Endothelial cell of umbilical vein (primary cell): ENCODE data around the gene UBASH3A. TPM values are rescaled to one million over a fixed set of nuclear protein-coding genes. Genes with fewer than 3 reads are reported as not detected.
A peak's percentile ranks its signal among the peaks of the same experiment; 100 is the strongest.

Experiments used
- BruUV-seq: library from RNA; stranded (reverse); fragments of 400-500 nt; replicated peaks from 2 replicates; lab custom pipeline; 2021; lab: Mats Ljungman, UMichigan
- CTCF ChIA-PET: fragments of 300-600, 350-600 bp; sonication (Branson Sonifier 250); formaldehyde crosslinking; loops from one replicate; lab custom pipeline; 2021; ENCODE audit warnings: antibody characterized with exemption, inconsistent platforms; lab: Charles Lee
- POLR2A ChIA-PET: fragments of 300-600, 350-600 bp; sonication (Branson Sonifier 250); formaldehyde crosslinking; loops from one replicate; lab custom pipeline; 2021; ENCODE audit warnings: antibody characterized with exemption, inconsistent platforms; lab: Charles Lee
- DNase-seq: peaks from one replicate; pipeline ENCODE4 v3.0.0-alpha.2; 2011; ENCODE audit warnings: low read depth, low spot score
- FAIRE-seq: peaks from 2 replicates; lab custom pipeline; 2011; peaks lifted over from hg19 to GRCh38; lab: Jason Lieb, UNC
- H2AFZ ChIP-seq: 2 replicates; pipeline ENCODE4 v1.6.0; 2012; ENCODE audit warnings: low read depth, low read length, control low read depth, inconsistent platforms
- H3K27ac ChIP-seq: 2 replicates; pipeline ENCODE4 v1.5.1; 2011; ENCODE audit warnings: low read depth, mild to moderate bottlenecking, control low read depth, low read length, moderate library complexity; ENCODE audit not compliant: insufficient read depth
- H3K27me3 ChIP-seq, 2 experiments: 2 replicates each; pipeline versions ENCODE4 v1.6.0 to v1.6.1; 2011; ENCODE audit warnings: low read length in 2 of 2, mixed read lengths in 1 of 2; ENCODE audit not compliant: control insufficient read depth in 2 of 2, insufficient read depth in 2 of 2
- H3K36me3 ChIP-seq, 2 experiments: 2 replicates in 1 of 2; 3 replicates in 1 of 2; pipeline ENCODE4 v1.5.1; 2011; ENCODE audit warnings: low read length in 2 of 2, mild to moderate bottlenecking in 1 of 2, moderate library complexity in 1 of 2; ENCODE audit not compliant: control insufficient read depth in 2 of 2, insufficient read depth in 2 of 2; ENCODE audit errors: extremely low read depth in 1 of 2
- H3K4me1 ChIP-seq: 3 replicates; pipeline ENCODE4 v1.5.1; 2011; ENCODE audit warnings: mild to moderate bottlenecking, low read length; ENCODE audit not compliant: control insufficient read depth, insufficient read depth; ENCODE audit errors: extremely low read depth
- H3K4me2 ChIP-seq: 2 replicates; pipeline ENCODE4 v1.6.1; 2011; ENCODE audit warnings: low read length, control low read depth, mixed read lengths; ENCODE audit not compliant: insufficient read depth
- H3K4me3 ChIP-seq, 3 experiments: fragments of 200-600 bp in 1 of 3; sonication (generic), shearing (Covaris generic) in 1 of 3; replicated peaks in 1 of 3; 2 replicates each; pipeline ENCODE4 v1.5.1; 2011 to 2016; ENCODE audit warnings: control low read depth in 3 of 3, low read length in 3 of 3, mild to moderate bottlenecking in 2 of 3, inconsistent platforms in 1 of 3, low read depth in 1 of 3, moderate library complexity in 1 of 3; ENCODE audit not compliant: insufficient read depth in 1 of 3
- H3K79me2 ChIP-seq: 2 replicates; pipeline ENCODE4 v1.6.0; 2012; ENCODE audit warnings: low read length, inconsistent platforms; ENCODE audit not compliant: control insufficient read depth, insufficient read depth
- H3K9ac ChIP-seq: replicated peaks from 2 replicates; pipeline ENCODE3; 2011; ENCODE audit warnings: low read length, control low read depth; ENCODE audit not compliant: insufficient read depth; ENCODE audit errors: extremely low read depth
- H3K9me1 ChIP-seq: replicated peaks from 3 replicates; pipeline ENCODE4 v1.6.0; 2011; ENCODE audit warnings: mild to moderate bottlenecking, low read length; ENCODE audit not compliant: control insufficient read depth, insufficient read depth; ENCODE audit errors: extremely low read depth
- H3K9me3 ChIP-seq: replicated peaks from 2 replicates; pipeline ENCODE4 v1.5.1; 2012; ENCODE audit warnings: low read length, inconsistent platforms; ENCODE audit not compliant: control insufficient read depth, insufficient read depth
- H4K20me1 ChIP-seq: replicated peaks from 2 replicates; pipeline ENCODE3; 2011; ENCODE audit warnings: mild to moderate bottlenecking, low read length; ENCODE audit not compliant: control insufficient read depth, insufficient read depth; ENCODE audit errors: extremely low read depth
- CTCF ChIP-seq, 2 donors: IDR thresholded peaks; 1 replicate in 1 of 2; 2 replicates in 1 of 2; pipeline ENCODE4 v1.5.1; 2011; ENCODE audit warnings: low read length in 2 of 2, mild to moderate bottlenecking in 2 of 2, moderate library complexity in 2 of 2, control low read depth in 1 of 2, inconsistent platforms in 1 of 2, low read depth in 1 of 2; ENCODE audit not compliant: insufficient read depth in 1 of 2; ENCODE audit errors: extremely low read depth in 1 of 2
- EZH2 ChIP-seq: IDR thresholded peaks from 2 replicates; pipeline ENCODE4 v1.6.1; 2012; ENCODE audit warnings: borderline replicate concordance, low read depth, mild to moderate bottlenecking, moderate library complexity, low read length, inconsistent platforms; ENCODE audit not compliant: severe bottlenecking
- FOS ChIP-seq: IDR thresholded peaks from 2 replicates; pipeline ENCODE4 v1.6.1; 2011; ENCODE audit warnings: mild to moderate bottlenecking, low read length, moderate library complexity, borderline replicate concordance; ENCODE audit not compliant: insufficient read depth
- GATA2 ChIP-seq: IDR thresholded peaks from 2 replicates; pipeline ENCODE4 v1.7.0; 2011; ENCODE audit warnings: low read depth, mild to moderate bottlenecking, moderate library complexity, mixed read lengths, low read length; ENCODE audit not compliant: insufficient read length, insufficient read depth
- JUN ChIP-seq: IDR thresholded peaks from 2 replicates; pipeline ENCODE4 v1.6.1; 2011; ENCODE audit warnings: borderline replicate concordance, low read depth; ENCODE audit not compliant: insufficient read length, insufficient read depth
- MAX ChIP-seq: IDR thresholded peaks from 2 replicates; pipeline ENCODE4 v1.6.1; 2011; ENCODE audit not compliant: insufficient read depth, insufficient read length
- MYC ChIP-seq: IDR thresholded peaks from one replicate; pipeline ENCODE4 v1.6.1; 2011; ENCODE audit warnings: mild to moderate bottlenecking, low read depth, low read length
- POLR2A ChIP-seq: IDR thresholded peaks from 2 replicates; pipeline ENCODE4 v1.6.1; 2012; ENCODE audit warnings: low read depth, mild to moderate bottlenecking, control low read depth, low read length
- POLR2AphosphoS5 ChIP-seq: IDR thresholded peaks from 2 replicates; pipeline ENCODE4 v1.6.1; 2012; ENCODE audit warnings: low read depth, mild to moderate bottlenecking, control low read depth, low read length, moderate library complexity; ENCODE audit not compliant: insufficient read depth
- dilution Hi-C: fragments of 300-500 bp; cut with MboI; formaldehyde crosslinking; loops from one replicate; pipeline ENCODE4 v1.15.0; 2019; ENCODE audit warnings: low sequenced_read_pairs; ENCODE audit not compliant: extremely low pct_ligation_motif_present
- intact Hi-C: fragments of 100-400 bp; cut with micrococcal nuclease; formaldehyde crosslinking; loops from one replicate; pipeline ENCODE4 v1.10.0; 2022
- polyA plus RNA-seq, 4 experiments: library from polyadenylated mRNA; depleted of rRNA in 3 of 4; stranded (reverse) in 3 of 4; unstranded in 1 of 4; fragments of >200 nt; gene quantifications; 2 replicates each; pipeline versions ENCODE4 v1.2.1 to v1.2.3, GENCODE V29; 2011 to 2012; ENCODE audit warnings: missing spikeins in 1 of 4
- total RNA-seq: library from RNA; stranded (reverse); gene quantifications from 2 replicates; pipeline ENCODE4 v1.2.3, GENCODE V29; 2021

Gene UBASH3A
- total and polyA plus RNA-seq, 2 donors (not counting 3 experiments of a cell fraction or from before 2014, with no cell fraction given): not detected

DNA sequence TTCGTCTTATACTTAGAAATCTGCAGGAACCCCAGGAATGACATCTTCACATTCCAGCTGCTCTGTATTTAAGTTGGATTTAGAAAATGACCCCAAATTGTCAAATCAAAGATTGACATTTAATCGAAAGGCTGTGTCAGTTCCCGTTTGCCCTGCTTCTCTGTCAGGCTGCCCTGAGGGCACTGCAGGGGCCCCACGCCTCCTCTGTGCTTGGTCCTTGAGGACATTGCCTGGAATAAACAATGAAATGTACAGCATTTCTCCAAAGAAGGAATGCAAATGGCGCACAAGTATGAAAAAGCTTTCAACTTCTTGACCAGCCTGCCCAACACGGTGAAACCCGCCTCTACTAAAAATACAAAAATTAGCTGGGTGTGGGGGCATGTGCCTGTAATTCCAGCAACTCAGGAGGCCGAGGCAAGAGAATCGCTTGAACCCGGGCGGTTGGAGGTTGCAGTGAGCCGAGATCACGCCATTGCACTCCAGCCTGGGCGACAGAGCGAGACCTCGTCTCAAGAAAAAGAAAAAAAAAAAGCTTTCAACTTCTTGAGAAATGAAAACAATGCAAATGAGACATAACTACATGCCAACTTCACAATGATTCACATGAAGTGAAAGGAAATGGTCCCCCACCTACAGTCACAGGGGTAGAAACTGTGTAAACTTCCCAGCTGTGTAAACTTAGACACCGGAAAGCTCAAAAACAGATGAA lies 10.8 kb upstream of the UBASH3A start:
- no peak for TF ChIP-seq EZH2
- no peak for TF ChIP-seq MYC
- H3K9ac ChIP-seq: no peak overlapping the region
- H2AFZ ChIP-seq: no peak overlapping the region
- DNase-seq (peak; percentile 58), FAIRE-seq (peak; percentile 69)
- no TSS peak for BruUV-seq
- H3K9me3 ChIP-seq: no peaks in the 10 kb centered on the region
- CTCF ChIA-PET: interaction anchor here (1.1 to 2.2 kb wide), 3 partner anchors 11 to 248 kb away, joined by 3 to 6 read pairs (median 5); no protein-coding TSS in a partner anchor
- H3K4me1 ChIP-seq: no peaks in the 10 kb centered on the region
- H3K27me3 ChIP-seq: peaks cover 2 to 36% of the 10 kb centered on the region in 2 experiments
- POLR2A ChIA-PET: no interaction called here
- no peaks in the 10 kb centered on the region for H4K20me1 ChIP-seq
- intact Hi-C loops: no loop called here
- dilution Hi-C loops: no loop called here
- no peaks in the 10 kb centered on the region for H3K36me3 ChIP-seq
- H3K4me2 ChIP-seq: peak overlapping the region; percentile 22
- no peaks in the 10 kb centered on the region for H3K9me1 ChIP-seq
- H3K27ac ChIP-seq: no peak overlapping the region
- no peaks in the 10 kb centered on the region for H3K79me2 ChIP-seq
- H3K4me3 ChIP-seq: no peak overlapping the region

GRCh38 chr21:42393443-42393950 lies 10.2 kb upstream of the UBASH3A start:
- no peak for DNase-seq
- Histone ChIP-seq H3K27ac (no peak overlapping the region), H4K20me1 (no peaks in the 10 kb centered on the region), H3K9me1 (no peaks in the 10 kb centered on the region), H3K27me3 (peaks cover 2 to 36% of the 10 kb centered on the region in 2 experiments), H3K9me3 (no peaks in the 10 kb centered on the region), H3K79me2 (no peaks in the 10 kb centered on the region), H3K9ac (no peak overlapping the region), H3K4me3 (no peak overlapping the region), H3K4me2 (peak overlapping the region; percentile 22), H2AFZ (no peak overlapping the region), H3K4me1 (no peaks in the 10 kb centered on the region), H3K36me3 (no peaks in the 10 kb centered on the region)
- dilution Hi-C loops: no loop called here
- TF ChIP-seq POLR2AphosphoS5 (no peak), MYC (no peak), POLR2A (no peak), FOS (no peak), CTCF (IDR thresholded peaks at IDR 0.05; ENCODE audit: extremely low read depth in 1 of 2, insufficient read depth in 1 of 2, low read depth in 1 of 2, low read length in 2 of 2) (no peak), JUN (no peak), MAX (no peak), EZH2 (no peak), GATA2 (no peak)
- FAIRE-seq: no peak
- ChIA-PET CTCF (interaction anchor here (1.1 to 2.2 kb wide), 4 partner anchors 11 to 248 kb away, joined by 3 to 7 read pairs (median 6); no protein-coding TSS in a partner anchor), POLR2A (no interaction called here)
- no TSS peak for BruUV-seq
- intact Hi-C loops: no loop called here
